Gastrocnemius medialis (tissue), 4 donors: Measurements from ENCODE around the gene GALNT11. TPM values are rescaled to one million over a fixed set of nuclear protein-coding genes. Genes with fewer than 3 reads are reported as not detected.
A peak's percentile ranks its signal among the peaks of the same experiment; 100 is the strongest.
"Not testable (repeated sequence)": the region's sequence is repeated elsewhere in the genome, so short reads cannot be mapped to it uniquely, and the experiment has no call there.

Experiments
- ATAC-seq, 2 donors: fragments of 150-250 bp; one replicate each; pipeline ENCODE4 v1.9.1; 2016
- DNase-seq, 2 donors: peaks; one replicate each; pipeline ENCODE4 v3.0.0-alpha.2; 2019
- H3K27ac ChIP-seq, 4 donors: fragments of 200-600 bp; sonication (generic); 1 replicate in 1 of 4; 2 replicates in 3 of 4; pipeline ENCODE4 v1.5.1; 2016 to 2018; ENCODE audit warnings: mild to moderate bottlenecking in 2 of 4, moderate library complexity in 1 of 4
- H3K27me3 ChIP-seq, 3 donors: fragments of 200-600 bp; sonication (generic) in 2 of 3; 1 replicate in 1 of 3; 2 replicates in 2 of 3; pipeline versions ENCODE4 v1.5.1 to v1.6.0; 2016 to 2019; ENCODE audit warnings: mild to moderate bottlenecking in 1 of 3, moderate library complexity in 1 of 3
- H3K36me3 ChIP-seq, 2 donors: fragments of 200-600 bp; sonication (generic) in 1 of 2; one replicate each; pipeline ENCODE4 v1.5.1; 2017 to 2018
- H3K4me1 ChIP-seq, 2 donors: fragments of 200-600 bp; sonication (generic) in 1 of 2; one replicate each; pipeline ENCODE4 v1.5.1; 2016 to 2017; ENCODE audit warnings: mild to moderate bottlenecking in 2 of 2
- H3K4me3 ChIP-seq, 4 donors: fragments of 200-600 bp; sonication (generic) in 3 of 4; 1 replicate in 1 of 4; 2 replicates in 3 of 4; pipeline ENCODE4 v1.5.1; 2016 to 2019; ENCODE audit warnings: mild to moderate bottlenecking in 2 of 4
- H3K9me3 ChIP-seq, 3 donors: fragments of 200-600 bp; sonication (generic) in 2 of 3; 1 replicate in 1 of 3; 2 replicates in 2 of 3; pipeline ENCODE4 v1.5.1; 2016 to 2019
- POLR2A ChIP-seq, 2 donors: fragments of 450-650 bp; IDR thresholded peaks; one replicate each; pipeline ENCODE4 v1.6.1; 2017; ENCODE audit warnings: antibody characterized with exemption in 2 of 2, mild to moderate bottlenecking in 2 of 2, moderate library complexity in 2 of 2
- in situ Hi-C, 4 donors: fragments of 200-750 bp; cut with MboI; loops; one replicate each; pipeline versions ENCODE4 v1.15.0 to v1.8.0; 2017; ENCODE audit warnings: low sequenced_read_pairs in 4 of 4
- intact Hi-C: fragments of 100-400 bp; cut with DNase I; formaldehyde crosslinking; loops from one replicate; pipeline ENCODE4 v1.15.1; 2023; ENCODE audit warnings: low total_unique reads
- total RNA-seq, 4 donors: library from RNA; depleted of rRNA; stranded (reverse); fragments of >200 nt; gene quantifications; one replicate each; pipeline versions ENCODE4 v1.1.0 to v1.2.3, GENCODE V29; 2016
- TF ChIP-seq, protein P1 (sequence below), 5 experiments: fragments of 450-650 bp in 3 of 5; fragments of 200-600 bp in 2 of 5; sonication (generic) in 2 of 5; IDR thresholded peaks in 4 of 5; conservative IDR thresholded peaks in 1 of 5; 1 replicate in 4 of 5; 2 replicates in 1 of 5; pipeline ENCODE4 v1.5.1; 2016 to 2019; ENCODE audit warnings: antibody characterized with exemption in 5 of 5, mild to moderate bottlenecking in 3 of 5, moderate library complexity in 3 of 5

The GALNT11 gene
- total RNA-seq, 4 donors from 2014 or later: 16.3 to 49.1 (median 20.1) TPM

DNA sequence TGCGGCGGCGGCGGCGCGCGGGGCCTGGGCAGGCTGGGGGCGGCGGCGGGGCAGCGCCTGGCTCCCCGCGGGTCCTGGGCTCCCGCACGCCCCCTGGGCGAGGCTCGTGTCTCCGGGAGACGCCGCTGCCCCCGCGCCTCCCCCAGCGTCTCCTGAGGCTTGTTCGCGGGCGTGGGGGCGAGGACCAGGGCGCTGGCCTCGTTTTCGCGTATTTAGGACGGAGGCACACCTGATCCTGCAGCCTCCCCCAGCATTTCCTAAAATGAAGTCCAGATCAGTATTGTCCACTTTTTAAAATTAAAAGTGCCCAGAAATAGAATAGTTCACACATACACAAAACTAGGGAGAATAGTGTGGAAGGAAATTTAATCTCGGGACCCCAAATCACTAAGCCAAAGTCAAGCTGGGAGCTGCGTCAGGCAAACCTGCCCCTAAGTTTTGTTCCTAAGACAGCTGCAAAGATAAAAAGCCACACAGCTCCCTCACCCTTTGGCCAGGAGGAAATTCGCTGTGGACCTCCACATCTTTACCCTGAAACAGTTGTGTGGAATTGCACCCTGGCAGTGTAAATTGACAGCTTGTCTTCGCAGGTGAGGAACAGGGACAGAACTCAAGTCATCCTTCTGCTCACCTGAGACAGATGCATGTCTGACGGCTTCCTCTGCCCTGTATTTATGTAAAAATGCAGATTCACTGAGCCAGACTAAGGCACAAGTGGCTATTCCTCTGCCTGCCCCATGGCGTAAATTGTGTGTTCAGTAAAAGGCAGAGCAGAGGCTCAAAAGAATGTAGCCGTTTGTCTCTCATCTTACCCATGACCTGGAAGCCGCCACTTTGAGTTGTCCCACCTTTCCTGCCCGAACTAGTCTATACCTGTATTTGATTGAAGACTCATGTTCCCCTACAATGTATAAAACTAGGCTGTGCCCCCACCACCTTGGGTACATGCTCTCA, 740 bp downstream of the GALNT11 start:
- Histone ChIP-seq H3K9me3 (no peaks in the 10 kb centered on the region), H3K27me3 (no peaks in the 10 kb centered on the region), H3K4me1 (peaks cover 12 to 15% of the 10 kb centered on the region in 2 donors), H3K36me3 (peaks cover 0 to 8% of the 10 kb centered on the region in 2 donors), H3K27ac (peak overlapping the region; percentile 69 to 92 (median 83)), H3K4me3 (peak overlapping the region; percentile 65 to 80 (median 74))
- no peak for DNase-seq
- intact Hi-C loops (loop anchor here (5.0 to 10.0 kb wide), 3 partner anchors 116 to 229 kb away; partner anchors contain the start of gene PRKAG2), in situ Hi-C loops (no loop called here)
- ATAC-seq: peak in 1 of 2 donors; percentile 21
- TF ChIP-seq, protein P1, sequence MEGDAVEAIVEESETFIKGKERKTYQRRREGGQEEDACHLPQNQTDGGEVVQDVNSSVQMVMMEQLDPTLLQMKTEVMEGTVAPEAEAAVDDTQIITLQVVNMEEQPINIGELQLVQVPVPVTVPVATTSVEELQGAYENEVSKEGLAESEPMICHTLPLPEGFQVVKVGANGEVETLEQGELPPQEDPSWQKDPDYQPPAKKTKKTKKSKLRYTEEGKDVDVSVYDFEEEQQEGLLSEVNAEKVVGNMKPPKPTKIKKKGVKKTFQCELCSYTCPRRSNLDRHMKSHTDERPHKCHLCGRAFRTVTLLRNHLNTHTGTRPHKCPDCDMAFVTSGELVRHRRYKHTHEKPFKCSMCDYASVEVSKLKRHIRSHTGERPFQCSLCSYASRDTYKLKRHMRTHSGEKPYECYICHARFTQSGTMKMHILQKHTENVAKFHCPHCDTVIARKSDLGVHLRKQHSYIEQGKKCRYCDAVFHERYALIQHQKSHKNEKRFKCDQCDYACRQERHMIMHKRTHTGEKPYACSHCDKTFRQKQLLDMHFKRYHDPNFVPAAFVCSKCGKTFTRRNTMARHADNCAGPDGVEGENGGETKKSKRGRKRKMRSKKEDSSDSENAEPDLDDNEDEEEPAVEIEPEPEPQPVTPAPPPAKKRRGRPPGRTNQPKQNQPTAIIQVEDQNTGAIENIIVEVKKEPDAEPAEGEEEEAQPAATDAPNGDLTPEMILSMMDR (IDR thresholded peaks at IDR 0.05 in 4 of 5, conservative IDR thresholded peaks at IDR 0.05 in 1 of 5): no peak
- TF ChIP-seq POLR2A (IDR thresholded peaks at IDR 0.05): no peak

DNA sequence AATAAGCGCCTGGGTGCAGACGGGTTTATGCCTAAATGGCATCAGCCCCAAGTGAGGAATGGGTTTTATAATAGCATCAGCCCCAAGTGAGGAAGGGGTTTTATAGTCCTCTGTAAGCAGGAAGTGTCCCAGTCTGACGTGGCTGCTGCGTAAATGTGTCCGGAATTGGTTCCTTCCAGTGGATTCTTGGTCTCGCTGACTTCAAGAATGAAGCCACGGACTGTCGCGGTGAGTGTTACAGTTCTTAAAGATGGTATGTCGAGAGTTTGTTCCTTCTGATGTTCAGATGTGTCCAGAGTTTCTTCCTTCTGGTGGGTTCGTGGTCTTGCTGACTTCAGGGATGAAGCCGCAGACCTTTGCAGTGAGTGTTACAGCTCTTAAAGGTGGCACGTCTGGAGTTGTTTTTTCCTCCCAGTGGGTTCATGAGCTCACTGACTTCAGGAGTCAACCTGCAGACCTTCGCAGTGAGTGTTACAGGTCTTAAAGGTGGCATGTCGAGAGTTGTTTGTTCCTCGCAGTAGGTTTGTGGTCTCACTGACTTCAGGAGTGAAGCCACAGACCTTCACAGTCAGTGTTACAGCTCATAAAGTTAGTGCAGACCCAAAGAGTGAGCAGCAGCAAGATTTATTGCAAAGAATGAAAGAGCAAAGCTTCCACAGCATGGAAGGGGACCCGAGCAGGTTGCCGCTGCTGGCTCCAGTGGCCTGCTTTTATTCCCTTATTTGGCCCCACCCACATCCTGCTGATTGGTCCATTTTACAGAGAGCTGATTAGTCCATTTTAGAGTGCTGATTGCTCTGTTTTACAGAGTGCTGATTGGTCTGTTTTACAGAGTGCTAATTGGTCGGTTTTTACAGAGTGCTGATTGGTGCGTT, 2.3 kb downstream of the GALNT11 start:
- not testable (repeated sequence) for ATAC-seq, DNase-seq

GRCh38 chr7:152030059-152030458, 4.6 kb downstream of the GALNT11 start:
- in situ Hi-C loops, H3K9me3 ChIP-seq, H3K27me3 ChIP-seq, ATAC-seq, H3K36me3 ChIP-seq, H3K4me3 ChIP-seq, H3K27ac ChIP-seq, intact Hi-C loops: not testable (repeated sequence)
- TF ChIP-seq, protein P1 (IDR thresholded peaks at IDR 0.05 in 4 of 5, conservative IDR thresholded peaks at IDR 0.05 in 1 of 5): peak; percentile 19 to 46 (median 25)
- peak; percentile 13 to 51 for DNase-seq
- peaks cover 12 to 15% of the 10 kb centered on the region in 2 donors for H3K4me1 ChIP-seq

More for the DNA sequence above, 2.3 kb downstream of the GALNT11 start:
- H3K9me3 ChIP-seq, H3K4me3 ChIP-seq, H3K36me3 ChIP-seq, in situ Hi-C loops, H3K27ac ChIP-seq, H3K27me3 ChIP-seq: not testable (repeated sequence)
- intact Hi-C loops: loop anchor here (5.0 to 10.0 kb wide), 3 partner anchors 115 to 230 kb away; partner anchors contain the start of gene PRKAG2
- peaks cover 12 to 15% of the 10 kb centered on the region in 2 donors for H3K4me1 ChIP-seq

GRCh38 chr7:152030639-152031038, 5.2 kb downstream of the GALNT11 start:
- DNase-seq, intact Hi-C loops: not testable (repeated sequence)

GRCh38 chr7:152035817-152036216, 10.3 kb downstream of the GALNT11 start:
- Histone ChIP-seq H3K27me3 (no peaks in the 10 kb centered on the region), H3K36me3 (no peaks in the 10 kb centered on the region), H3K4me1 (peaks cover 0 to 2% of the 10 kb centered on the region in 2 donors), H3K9me3 (no peaks in the 10 kb centered on the region), H3K4me3 (no peak overlapping the region), H3K27ac (no peak overlapping the region)
- ATAC-seq: no peak
- in situ Hi-C loops (no loop called here), intact Hi-C loops (no loop called here)
- DNase-seq: no peak
- TF ChIP-seq, protein P1 (IDR thresholded peaks at IDR 0.05 in 4 of 5, conservative IDR thresholded peaks at IDR 0.05 in 1 of 5): no peak
- TF ChIP-seq POLR2A (IDR thresholded peaks at IDR 0.05): no peak

More at GRCh38 chr7:152030639-152031038, 5.2 kb downstream of the GALNT11 start:
- H3K27ac ChIP-seq, H3K4me3 ChIP-seq, H3K9me3 ChIP-seq, ATAC-seq, H3K36me3 ChIP-seq, in situ Hi-C loops, H3K27me3 ChIP-seq: not testable (repeated sequence)
- peaks cover 12 to 15% of the 10 kb centered on the region in 2 donors for H3K4me1 ChIP-seq

DNA sequence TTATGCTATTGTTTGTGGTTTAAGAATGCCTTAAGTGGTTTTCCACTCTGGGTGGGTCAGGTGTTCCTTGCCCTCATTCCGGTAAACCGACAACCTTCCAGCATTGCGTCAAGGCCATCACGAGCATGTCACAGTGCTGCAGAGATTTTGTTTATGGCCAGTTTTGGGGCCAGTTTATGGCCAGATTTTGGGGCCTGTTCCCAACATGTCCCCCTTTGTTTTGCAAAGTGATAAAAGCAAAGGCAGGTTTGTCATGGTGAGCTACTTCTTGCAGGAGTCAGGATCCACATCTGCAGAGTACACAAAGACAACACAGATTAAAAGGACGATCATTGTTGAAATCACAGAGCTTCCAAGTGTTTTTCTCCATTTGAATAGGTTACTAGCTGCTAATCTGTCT, 12.9 kb downstream of the GALNT11 start:
- H3K36me3 ChIP-seq, DNase-seq, H3K27ac ChIP-seq, in situ Hi-C loops, H3K4me3 ChIP-seq, H3K9me3 ChIP-seq, intact Hi-C loops, ATAC-seq, H3K27me3 ChIP-seq: not testable (repeated sequence)
- H3K4me1 ChIP-seq: peaks cover 8 to 12% of the 10 kb centered on the region in 2 donors

GRCh38 chr7:152043086-152043485, 17.6 kb downstream of the GALNT11 start:
- ATAC-seq, H3K27me3 ChIP-seq, intact Hi-C loops, H3K4me3 ChIP-seq, H3K9me3 ChIP-seq, in situ Hi-C loops, H3K36me3 ChIP-seq: not testable (repeated sequence)
- peaks cover 11 to 14% of the 10 kb centered on the region in 2 donors for H3K4me1 ChIP-seq
- peak; percentile 24 to 70 for DNase-seq
- peak overlapping the region; percentile 33 to 55 (median 42) for H3K27ac ChIP-seq

DNA sequence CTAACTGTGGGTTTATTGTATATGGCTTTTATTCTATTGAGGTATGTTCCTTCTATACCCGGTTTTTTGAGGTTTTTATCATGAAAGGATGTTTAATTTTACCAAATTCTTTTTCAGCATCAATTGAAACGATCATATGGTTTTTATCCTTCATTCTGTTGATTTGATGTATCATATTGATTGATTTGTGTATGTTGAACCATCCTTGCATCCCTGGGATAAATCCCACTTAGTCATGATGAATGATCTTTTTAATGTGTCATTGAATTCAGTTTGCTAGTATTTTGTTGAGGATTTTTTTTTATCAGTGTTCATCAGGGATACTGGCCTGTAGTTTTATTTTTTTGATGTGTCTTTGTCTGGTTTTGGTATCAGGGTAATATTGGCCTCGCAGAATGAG, 19.4 kb downstream of the GALNT11 start:
- DNase-seq, ATAC-seq, H3K9me3 ChIP-seq, H3K36me3 ChIP-seq, H3K27ac ChIP-seq, intact Hi-C loops, in situ Hi-C loops, H3K4me3 ChIP-seq, H3K27me3 ChIP-seq: not testable (repeated sequence)
- peaks cover 11 to 14% of the 10 kb centered on the region in 2 donors for H3K4me1 ChIP-seq
